Neural progenitor cell (in vitro differentiated cells): ENCODE results near the gene ARFRP1. TPM values are rescaled to one million over a fixed set of nuclear protein-coding genes. Genes with fewer than 3 reads are reported as not detected.

Experiments
- DNase-seq: peaks from one replicate; pipeline ENCODE4 v3.0.0-alpha.2; 2016; ENCODE audit warnings: low spot score
- H2AFZ ChIP-seq: fragments of 200-600 bp; sonication (generic); replicated peaks from 2 replicates; pipeline ENCODE4 v1.6.1; 2016; ENCODE audit warnings: antibody characterized with exemption
- H3F3A ChIP-seq: fragments of 200-600 bp; sonication (generic); 2 replicates; pipeline ENCODE4 v1.6.1; 2016; ENCODE audit warnings: antibody characterized with exemption, low read depth
- H3K27ac ChIP-seq: fragments of 200-600 bp; sonication (generic); 2 replicates; pipeline ENCODE4 v1.5.1; 2016; ENCODE audit warnings: mild to moderate bottlenecking
- H3K27me3 ChIP-seq: fragments of 200-600 bp; sonication (generic); 2 replicates; pipeline ENCODE4 v1.6.1; 2016; ENCODE audit warnings: mild to moderate bottlenecking, moderate library complexity
- H3K36me3 ChIP-seq: fragments of 200-600 bp; sonication (generic); 2 replicates; pipeline ENCODE4 v1.5.1; 2016
- H3K4me1 ChIP-seq: fragments of 200-600 bp; sonication (generic); 2 replicates; pipeline ENCODE4 v1.6.1; 2016; ENCODE audit warnings: mixed run types
- H3K4me2 ChIP-seq: fragments of 200-600 bp; sonication (generic); 2 replicates; pipeline ENCODE4 v1.6.1; 2016
- H3K4me3 ChIP-seq: fragments of 200-600 bp; sonication (generic); 2 replicates; pipeline ENCODE4 v1.5.1; 2016
- H3K79me2 ChIP-seq: fragments of 200-600 bp; sonication (generic); 2 replicates; pipeline ENCODE4 v1.6.1; 2016; ENCODE audit warnings: low read depth
- H3K9ac ChIP-seq: fragments of 200-600 bp; sonication (generic); 2 replicates; pipeline ENCODE4 v1.6.1; 2016
- H3K9me3 ChIP-seq: fragments of 200-600 bp; sonication (generic); 2 replicates; pipeline ENCODE4 v1.5.1; 2016; ENCODE audit warnings: low read depth
- H4K20me1 ChIP-seq: fragments of 200-600 bp; sonication (generic); 2 replicates; pipeline ENCODE4 v1.6.1; 2016; ENCODE audit warnings: low read depth
- H3K27ac Mint-ChIP-seq: 3 replicates; pipeline ENCODE4 v1.8.0; 2021; ENCODE audit warnings: mixed read lengths
- H3K27me3 Mint-ChIP-seq: 2 replicates; pipeline ENCODE4 v1.8.0; 2022; ENCODE audit warnings: low read depth, mild to moderate bottlenecking, inconsistent platforms, moderate library complexity, mixed read lengths; ENCODE audit not compliant: insufficient read depth
- H3K36me3 Mint-ChIP-seq: 3 replicates; pipeline ENCODE4 v1.8.0; 2021; ENCODE audit warnings: mixed read lengths
- H3K4me1 Mint-ChIP-seq: 3 replicates; pipeline ENCODE4 v1.8.0; 2021; ENCODE audit warnings: mixed read lengths
- H3K4me3 Mint-ChIP-seq: 3 replicates; pipeline ENCODE4 v1.8.0; 2021; ENCODE audit warnings: mild to moderate bottlenecking, moderate library complexity, mixed read lengths
- H3K9me3 Mint-ChIP-seq: 3 replicates; pipeline ENCODE4 v1.8.0; 2020; ENCODE audit warnings: mixed read lengths
- EZH2 ChIP-seq: fragments of 200-600 bp; sonication (generic); IDR thresholded peaks from 2 replicates; pipeline ENCODE4 v1.6.1; 2017; ENCODE audit warnings: antibody characterized with exemption, mild to moderate bottlenecking, moderate library complexity
- EZH2phosphoT487 ChIP-seq: fragments of 200-600 bp; sonication (generic); IDR thresholded peaks from 2 replicates; pipeline ENCODE4 v1.6.1; 2017; ENCODE audit warnings: antibody characterized with exemption
- total RNA-seq: library from RNA; depleted of rRNA; stranded (reverse); fragments of >200 nt; gene quantifications from 2 replicates; pipeline ENCODE4 v1.2.3, GENCODE V29; 2015; ENCODE audit warnings: low replicate concordance
- TF ChIP-seq, protein P1 (sequence below): fragments of 200-600 bp; sonication (generic); IDR thresholded peaks from 2 replicates; pipeline ENCODE4 v1.5.1; 2017; ENCODE audit warnings: antibody characterized with exemption, mild to moderate bottlenecking

The ARFRP1 gene
- total RNA-seq, 1 donor from 2014 or later, result 18.3 TPM

DNA sequence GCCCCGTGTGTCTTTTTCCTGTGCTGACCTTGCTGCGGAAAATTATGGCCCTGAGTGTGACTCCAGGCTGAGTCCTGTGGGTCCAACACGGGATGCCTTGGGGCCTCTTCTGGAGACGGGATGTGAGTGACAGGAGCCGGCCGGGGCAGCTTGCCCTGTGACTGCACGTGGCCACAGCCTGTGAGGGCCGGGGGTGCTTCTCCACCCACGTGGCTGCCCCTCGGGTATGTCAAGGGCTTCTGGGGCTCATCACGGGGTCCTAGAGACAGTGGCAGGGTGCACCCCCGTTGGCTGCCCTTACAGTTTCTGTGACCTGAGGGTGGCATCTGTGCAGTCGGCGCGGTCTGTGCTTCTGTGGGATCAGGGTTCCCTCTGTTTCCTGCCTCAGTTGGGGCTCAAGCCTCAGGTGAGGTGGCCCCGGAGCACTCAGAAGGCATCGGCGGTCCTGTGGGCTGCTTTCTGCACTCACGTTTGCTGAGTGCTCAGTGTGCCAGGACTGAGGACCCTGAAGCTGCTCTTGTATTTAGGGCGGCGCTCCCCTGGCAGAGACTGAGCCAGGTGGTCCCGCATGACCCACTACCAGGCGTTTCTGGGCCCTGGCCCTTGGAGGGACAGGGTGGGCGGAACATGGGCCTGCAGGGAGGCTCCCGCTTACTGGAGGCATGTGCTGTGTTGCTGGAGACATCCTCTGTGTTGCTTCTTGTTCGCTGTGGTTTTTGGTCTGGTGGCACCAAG, 44.3 kb downstream of the ARFRP1 start:
- Mint-ChIP-seq H3K9me3 (no peaks in the 10 kb centered on the region), H3K4me1 (peaks cover 22% of the 10 kb centered on the region), H3K27me3 (peaks cover 4% of the 10 kb centered on the region), H3K4me3 (no peak overlapping the region), H3K27ac (no peak overlapping the region), H3K36me3 (peaks cover 16% of the 10 kb centered on the region)
- Histone ChIP-seq H3K27ac (no peak overlapping the region), H3K27me3 (no peaks in the 10 kb centered on the region), H3F3A (no peaks in the 10 kb centered on the region), H3K4me1 (no peaks in the 10 kb centered on the region), H3K79me2 (peaks cover 8% of the 10 kb centered on the region), H3K4me2 (no peak overlapping the region), H3K4me3 (no peak overlapping the region), H2AFZ (no peak overlapping the region), H3K9ac (no peak overlapping the region), H4K20me1 (peaks cover 3% of the 10 kb centered on the region), H3K9me3 (no peaks in the 10 kb centered on the region), H3K36me3 (no peaks in the 10 kb centered on the region)
- DNase-seq, result no peak
- TF ChIP-seq EZH2phosphoT487 (no peak), EZH2 (no peak)
- TF ChIP-seq, protein P1, sequence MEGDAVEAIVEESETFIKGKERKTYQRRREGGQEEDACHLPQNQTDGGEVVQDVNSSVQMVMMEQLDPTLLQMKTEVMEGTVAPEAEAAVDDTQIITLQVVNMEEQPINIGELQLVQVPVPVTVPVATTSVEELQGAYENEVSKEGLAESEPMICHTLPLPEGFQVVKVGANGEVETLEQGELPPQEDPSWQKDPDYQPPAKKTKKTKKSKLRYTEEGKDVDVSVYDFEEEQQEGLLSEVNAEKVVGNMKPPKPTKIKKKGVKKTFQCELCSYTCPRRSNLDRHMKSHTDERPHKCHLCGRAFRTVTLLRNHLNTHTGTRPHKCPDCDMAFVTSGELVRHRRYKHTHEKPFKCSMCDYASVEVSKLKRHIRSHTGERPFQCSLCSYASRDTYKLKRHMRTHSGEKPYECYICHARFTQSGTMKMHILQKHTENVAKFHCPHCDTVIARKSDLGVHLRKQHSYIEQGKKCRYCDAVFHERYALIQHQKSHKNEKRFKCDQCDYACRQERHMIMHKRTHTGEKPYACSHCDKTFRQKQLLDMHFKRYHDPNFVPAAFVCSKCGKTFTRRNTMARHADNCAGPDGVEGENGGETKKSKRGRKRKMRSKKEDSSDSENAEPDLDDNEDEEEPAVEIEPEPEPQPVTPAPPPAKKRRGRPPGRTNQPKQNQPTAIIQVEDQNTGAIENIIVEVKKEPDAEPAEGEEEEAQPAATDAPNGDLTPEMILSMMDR, result no peak

DNA sequence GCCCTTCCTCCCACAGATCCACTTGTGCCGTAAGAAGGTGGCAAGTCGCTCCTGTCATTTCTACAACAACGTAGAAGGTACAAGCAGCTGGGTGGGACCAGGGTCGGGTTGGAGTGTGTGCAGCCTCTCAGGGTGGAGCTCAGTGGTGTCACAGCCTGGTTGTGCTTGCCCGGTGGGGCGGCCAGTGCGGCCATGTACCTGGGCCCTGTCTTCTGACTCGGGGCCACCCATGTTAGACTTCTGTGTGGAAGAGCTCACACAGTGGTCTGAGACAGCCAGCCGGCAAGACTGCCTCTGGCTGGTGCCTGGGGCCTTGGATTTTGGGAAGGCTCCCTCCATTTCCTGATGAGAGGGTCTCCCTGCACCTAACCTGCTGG, 45.0 kb downstream of the ARFRP1 start:
- Histone ChIP-seq H3K4me1 (no peaks in the 10 kb centered on the region), H2AFZ (no peak overlapping the region), H3K4me2 (no peak overlapping the region), H3K4me3 (no peak overlapping the region), H3K9ac (no peak overlapping the region), H3K79me2 (peaks cover 8% of the 10 kb centered on the region), H3K27ac (no peak overlapping the region), H3K9me3 (no peaks in the 10 kb centered on the region), H3K27me3 (no peaks in the 10 kb centered on the region), H3K36me3 (no peaks in the 10 kb centered on the region), H4K20me1 (peaks cover 3% of the 10 kb centered on the region), H3F3A (no peaks in the 10 kb centered on the region)
- DNase-seq, result no peak
- Mint-ChIP-seq H3K4me3 (no peak overlapping the region), H3K36me3 (peaks cover 13% of the 10 kb centered on the region), H3K4me1 (peaks cover 26% of the 10 kb centered on the region), H3K27me3 (peaks cover 4% of the 10 kb centered on the region), H3K9me3 (no peaks in the 10 kb centered on the region), H3K27ac (no peak overlapping the region)
- TF ChIP-seq EZH2 (no peak), EZH2phosphoT487 (no peak)
- TF ChIP-seq, protein P1, result no peak

DNA sequence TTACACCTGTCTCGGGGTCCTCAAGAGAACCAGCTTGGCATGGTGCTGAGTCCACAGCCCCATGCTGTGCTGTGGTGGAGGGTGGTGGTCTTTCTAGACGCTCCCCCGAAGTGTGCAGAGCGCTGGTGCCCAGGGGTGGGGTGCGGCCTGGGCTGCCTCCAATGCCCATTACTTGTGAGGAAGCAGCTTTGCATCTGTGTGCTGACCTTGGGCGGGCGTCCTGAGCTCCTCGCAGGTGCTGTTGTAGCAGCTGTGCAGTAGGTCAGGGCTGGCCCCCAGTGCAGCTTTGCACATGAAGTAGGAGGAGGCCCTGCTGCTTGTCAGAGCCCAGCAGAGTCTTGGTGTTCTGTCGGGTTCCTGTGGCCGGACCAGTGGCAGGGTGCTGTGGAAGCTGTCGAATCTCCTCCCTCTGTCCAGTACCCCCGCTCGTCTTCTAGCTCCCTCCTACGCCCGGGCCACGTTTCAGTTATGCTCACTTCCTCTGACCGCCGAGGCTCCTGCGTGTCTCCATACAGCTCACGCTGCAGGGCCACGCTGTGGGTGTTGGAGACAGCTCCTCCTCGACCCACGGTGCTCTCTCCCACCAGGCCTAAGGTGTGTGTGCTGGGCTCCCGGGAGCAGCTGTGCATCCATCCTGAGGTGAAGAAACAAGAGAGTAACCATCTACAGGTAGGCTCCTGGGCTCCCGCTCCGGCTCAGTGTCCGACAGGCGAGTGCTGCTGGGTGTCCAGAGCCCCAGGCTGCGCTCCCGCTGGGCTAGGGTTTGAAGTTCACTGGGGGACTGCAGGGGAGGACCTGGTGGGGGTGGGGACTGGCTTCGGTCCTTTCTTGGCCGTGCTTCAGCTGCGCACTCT, 45.6 kb downstream of the ARFRP1 start:
- H3K4me3 Mint-ChIP-seq, result peak overlapping the region; percentile 27
- peaks cover 8% of the 10 kb centered on the region for H3K79me2 ChIP-seq
- H3K27me3 ChIP-seq, result no peaks in the 10 kb centered on the region
- H3K27ac Mint-ChIP-seq, result no peak overlapping the region
- H3K4me2 ChIP-seq, result no peak overlapping the region
- H3K9ac ChIP-seq, result no peak overlapping the region
- no peaks in the 10 kb centered on the region for H3K9me3 Mint-ChIP-seq
- peaks cover 28% of the 10 kb centered on the region for H3K4me1 Mint-ChIP-seq
- no peaks in the 10 kb centered on the region for H3F3A ChIP-seq
- no peaks in the 10 kb centered on the region for H3K9me3 ChIP-seq
- H3K27ac ChIP-seq, result no peak overlapping the region
- H4K20me1 ChIP-seq, result peaks cover 3% of the 10 kb centered on the region
- peaks cover 4% of the 10 kb centered on the region for H3K27me3 Mint-ChIP-seq
- peaks cover 13% of the 10 kb centered on the region for H3K36me3 Mint-ChIP-seq
- TF ChIP-seq EZH2phosphoT487 (no peak), EZH2 (no peak)
- TF ChIP-seq, protein P1, result no peak
- H3K36me3 ChIP-seq, result no peaks in the 10 kb centered on the region
- H3K4me3 ChIP-seq, result no peak overlapping the region
- no peak overlapping the region for H2AFZ ChIP-seq
- no peaks in the 10 kb centered on the region for H3K4me1 ChIP-seq
- no peak for DNase-seq
